OCI-LY3 (cell line): ENCODE results near the gene RBM33.

Experiments used
- EZH2phosphoT487 ChIP-seq: fragments of 200-600 bp; shearing (Covaris generic); IDR thresholded peaks from 2 replicates; pipeline ENCODE4 v1.6.1; 2018; ENCODE audit warnings: antibody characterized with exemption, mixed run types, low read depth
- TF ChIP-seq, protein P1 (sequence below): fragments of 200-600, 300-600 bp; sonication (generic); IDR thresholded peaks from 2 replicates; pipeline ENCODE4 v1.5.1; 2014; ENCODE audit warnings: antibody characterized with exemption, low read length, low read depth

DNA sequence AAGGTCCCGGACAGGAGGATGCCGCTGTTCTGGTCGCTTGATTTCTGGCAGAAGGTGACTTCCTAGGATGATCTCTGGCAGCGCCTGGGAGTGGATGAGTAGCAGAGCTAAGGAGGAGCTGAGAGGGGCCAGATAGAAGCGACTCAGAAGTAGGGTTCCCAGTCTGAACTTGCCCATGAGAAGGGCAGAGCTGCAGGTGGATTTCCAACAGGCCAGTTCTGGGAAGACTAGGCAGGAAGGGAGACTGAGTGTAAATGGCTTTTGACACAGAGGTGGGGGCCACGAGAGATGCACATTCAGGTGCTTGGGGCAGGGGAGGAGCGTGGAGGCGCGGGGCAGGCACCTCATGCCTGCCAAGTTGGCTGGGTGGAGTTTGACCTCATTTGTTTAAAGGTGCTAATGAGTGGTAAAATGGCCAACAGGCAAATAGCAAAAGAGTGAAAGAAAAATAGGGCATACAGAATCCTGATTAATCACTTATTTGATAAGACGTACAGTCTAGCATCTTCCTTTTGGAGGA, 109.0 kb downstream of the RBM33 start:
- TF ChIP-seq, protein P1, sequence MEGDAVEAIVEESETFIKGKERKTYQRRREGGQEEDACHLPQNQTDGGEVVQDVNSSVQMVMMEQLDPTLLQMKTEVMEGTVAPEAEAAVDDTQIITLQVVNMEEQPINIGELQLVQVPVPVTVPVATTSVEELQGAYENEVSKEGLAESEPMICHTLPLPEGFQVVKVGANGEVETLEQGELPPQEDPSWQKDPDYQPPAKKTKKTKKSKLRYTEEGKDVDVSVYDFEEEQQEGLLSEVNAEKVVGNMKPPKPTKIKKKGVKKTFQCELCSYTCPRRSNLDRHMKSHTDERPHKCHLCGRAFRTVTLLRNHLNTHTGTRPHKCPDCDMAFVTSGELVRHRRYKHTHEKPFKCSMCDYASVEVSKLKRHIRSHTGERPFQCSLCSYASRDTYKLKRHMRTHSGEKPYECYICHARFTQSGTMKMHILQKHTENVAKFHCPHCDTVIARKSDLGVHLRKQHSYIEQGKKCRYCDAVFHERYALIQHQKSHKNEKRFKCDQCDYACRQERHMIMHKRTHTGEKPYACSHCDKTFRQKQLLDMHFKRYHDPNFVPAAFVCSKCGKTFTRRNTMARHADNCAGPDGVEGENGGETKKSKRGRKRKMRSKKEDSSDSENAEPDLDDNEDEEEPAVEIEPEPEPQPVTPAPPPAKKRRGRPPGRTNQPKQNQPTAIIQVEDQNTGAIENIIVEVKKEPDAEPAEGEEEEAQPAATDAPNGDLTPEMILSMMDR, result no peak
- no peak for TF ChIP-seq EZH2phosphoT487
